HG02763 (cell line): ENCODE data around the gene YDJC.
"Not testable (repeated sequence)": the region's sequence is repeated elsewhere in the genome, so short reads cannot be mapped to it uniquely, and the experiment has no call there.

Source experiments
- ATAC-seq: cut with Tn5 transposase; IDR thresholded peaks from one replicate; pipeline ENCODE4 v1.9.1; 2021; ENCODE audit warnings: mild to moderate bottlenecking, moderate library complexity; ENCODE audit not compliant: unreplicated experiment

YDJC gene, protein sequence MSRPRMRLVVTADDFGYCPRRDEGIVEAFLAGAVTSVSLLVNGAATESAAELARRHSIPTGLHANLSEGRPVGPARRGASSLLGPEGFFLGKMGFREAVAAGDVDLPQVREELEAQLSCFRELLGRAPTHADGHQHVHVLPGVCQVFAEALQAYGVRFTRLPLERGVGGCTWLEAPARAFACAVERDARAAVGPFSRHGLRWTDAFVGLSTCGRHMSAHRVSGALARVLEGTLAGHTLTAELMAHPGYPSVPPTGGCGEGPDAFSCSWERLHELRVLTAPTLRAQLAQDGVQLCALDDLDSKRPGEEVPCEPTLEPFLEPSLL

DNA sequence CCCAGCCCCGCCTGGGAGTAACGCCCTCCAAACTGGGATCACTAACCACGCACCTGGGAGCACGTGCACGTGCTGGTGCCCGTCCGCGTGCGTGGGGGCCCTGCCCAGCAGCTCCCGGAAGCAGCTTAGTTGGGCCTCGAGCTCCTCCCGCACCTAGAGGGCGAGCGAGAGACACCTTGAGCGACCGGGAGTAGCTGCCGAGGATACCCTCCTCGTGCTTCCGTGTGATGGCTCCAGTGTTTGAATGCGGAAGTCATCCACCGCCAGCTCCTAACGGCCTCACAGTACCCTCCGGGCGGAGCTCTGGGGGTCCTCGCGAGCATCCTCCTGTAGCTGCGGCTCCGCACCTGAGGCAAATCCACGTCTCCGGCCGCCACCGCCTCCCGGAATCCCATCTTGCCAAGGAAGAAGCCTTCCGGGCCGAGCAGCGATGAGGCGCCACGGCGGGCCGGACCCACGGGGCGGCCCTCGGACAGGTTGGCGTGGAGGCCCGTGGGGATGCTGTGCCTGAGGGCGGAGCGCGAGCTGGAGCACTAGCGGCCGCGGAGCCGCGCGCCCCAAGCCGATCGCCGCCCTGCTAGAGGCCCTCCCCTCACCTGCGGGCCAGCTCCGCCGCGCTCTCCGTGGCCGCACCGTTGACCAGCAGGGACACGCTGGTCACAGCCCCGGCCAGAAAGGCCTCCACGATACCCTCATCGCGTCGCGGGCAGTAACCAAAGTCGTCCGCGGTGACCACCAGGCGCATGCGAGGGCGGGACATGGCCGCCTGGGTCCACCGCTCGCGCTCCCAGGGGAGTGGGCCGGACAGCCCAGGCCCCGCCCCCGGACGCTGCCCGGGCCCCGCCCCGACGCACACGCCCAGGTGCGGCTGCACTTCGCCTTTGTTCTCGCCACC, at the start of gene YDJC:
YDJC (minus strand) TSS at position 768 of the 895 bp plus-strand sequence; CDS start at position 760, 8 bp downstream.
- peak; percentile 79 for ATAC-seq

DNA sequence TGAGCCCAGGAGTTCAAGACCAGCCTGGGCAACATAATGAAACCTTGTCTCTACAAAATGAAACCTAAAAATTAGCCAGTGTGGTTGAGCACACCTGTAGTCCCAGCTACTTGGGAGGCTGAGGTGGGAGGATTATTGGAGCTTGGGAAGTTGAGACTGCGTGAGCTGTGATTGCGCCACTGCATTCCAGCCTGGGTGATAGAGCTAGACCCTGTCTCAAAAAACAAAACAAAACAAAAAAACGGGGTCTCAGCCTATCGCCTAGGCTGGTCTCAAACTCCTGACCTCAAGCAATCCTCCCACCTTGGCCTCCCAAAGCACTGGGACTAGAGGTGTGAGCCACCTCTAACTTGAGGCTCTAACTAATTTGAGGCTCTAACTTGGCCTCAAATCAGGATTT, 49.6 kb upstream of the YDJC start:
- ATAC-seq: no peak

DNA sequence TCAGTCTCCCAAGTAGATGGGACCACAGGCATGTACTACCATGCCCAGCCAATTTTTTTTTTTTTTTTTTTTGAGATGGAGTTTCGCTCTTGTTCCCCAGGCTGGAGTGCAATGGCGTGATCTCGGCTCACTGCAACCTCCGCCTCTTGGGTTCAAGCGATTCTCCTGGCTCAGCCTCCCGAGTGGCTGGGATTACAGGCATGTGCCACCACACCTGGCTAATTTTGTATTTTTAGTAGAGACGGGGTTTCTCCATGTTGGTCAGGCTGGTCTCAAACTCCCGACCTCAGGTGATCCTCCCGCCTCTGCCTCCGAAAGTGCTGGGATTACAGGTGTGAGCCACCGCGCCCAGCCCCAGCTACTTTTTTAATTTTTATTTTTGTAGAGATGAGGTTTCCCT, 49.0 kb upstream of the YDJC start:
- ATAC-seq: not testable (repeated sequence)

DNA sequence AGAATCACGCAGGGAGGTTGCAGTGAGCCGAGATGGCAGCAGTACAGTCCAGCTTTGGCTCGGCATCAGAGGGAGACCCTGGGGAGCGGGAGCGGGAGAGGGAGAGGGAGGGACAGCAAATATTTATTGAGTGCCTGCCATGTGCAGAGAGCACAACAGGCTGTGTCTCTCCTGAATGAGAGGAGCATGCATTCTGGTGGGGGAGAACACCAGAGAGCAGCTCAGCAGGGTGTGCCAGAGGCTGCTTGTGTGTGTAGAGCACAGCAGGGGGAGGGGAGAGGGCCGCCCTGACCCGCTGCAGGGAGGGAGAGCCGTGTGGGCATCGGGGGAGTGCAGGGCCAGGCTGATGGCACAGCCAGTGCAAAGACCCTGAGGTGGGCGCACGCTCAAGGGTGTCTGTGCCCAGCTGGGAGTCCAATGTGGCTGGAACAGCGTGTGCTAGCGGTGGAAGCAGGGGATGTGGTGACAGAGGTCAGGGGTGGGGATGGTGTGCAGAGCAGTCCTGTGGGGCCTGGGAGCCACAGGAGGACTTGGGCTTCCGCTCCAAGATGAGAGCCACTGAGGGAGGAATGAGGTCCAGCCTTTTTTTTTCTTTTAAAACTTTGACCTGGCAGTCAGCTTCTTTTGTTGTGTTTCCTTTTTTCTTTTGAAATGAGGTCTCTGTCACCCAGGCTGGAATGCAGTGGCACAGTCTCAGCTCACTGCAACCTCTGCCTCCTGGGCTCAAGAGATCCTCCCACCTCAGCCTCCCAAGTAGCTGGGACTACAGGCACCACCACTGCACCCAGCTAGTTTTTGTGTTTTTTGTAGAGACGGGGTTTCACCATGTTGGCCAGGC, 48.0 kb upstream of the YDJC start:
- ATAC-seq: no peak

DNA sequence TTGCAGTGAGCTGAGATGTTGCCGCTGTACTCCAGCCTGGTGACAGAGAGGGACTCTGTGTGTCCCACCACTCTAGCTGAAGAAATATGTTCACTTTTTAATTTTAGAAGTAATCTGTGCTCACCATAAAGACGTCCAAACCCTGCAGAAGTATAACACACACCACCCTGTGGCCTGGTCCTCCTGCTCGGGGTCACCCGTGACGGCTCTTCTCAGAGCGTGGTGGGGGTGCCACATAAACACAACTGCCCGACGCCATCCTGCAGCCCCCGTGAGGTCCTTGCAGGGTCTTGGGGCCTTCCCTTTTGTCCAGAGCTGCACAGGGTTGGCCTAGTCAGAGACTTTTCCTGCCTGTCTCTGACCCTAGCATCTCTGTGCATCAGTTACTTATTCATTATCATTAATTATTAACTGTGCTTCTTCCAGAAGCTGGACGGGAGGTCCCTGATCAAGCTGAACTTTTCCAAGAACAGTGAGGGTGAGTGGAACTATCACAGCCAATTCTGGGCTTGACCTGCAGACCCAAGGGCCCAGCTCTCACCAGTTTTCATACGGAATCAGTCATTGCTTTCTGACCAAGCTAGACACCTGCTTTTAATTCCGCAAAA, 44.9 kb upstream of the YDJC start:
- no peak for ATAC-seq

DNA sequence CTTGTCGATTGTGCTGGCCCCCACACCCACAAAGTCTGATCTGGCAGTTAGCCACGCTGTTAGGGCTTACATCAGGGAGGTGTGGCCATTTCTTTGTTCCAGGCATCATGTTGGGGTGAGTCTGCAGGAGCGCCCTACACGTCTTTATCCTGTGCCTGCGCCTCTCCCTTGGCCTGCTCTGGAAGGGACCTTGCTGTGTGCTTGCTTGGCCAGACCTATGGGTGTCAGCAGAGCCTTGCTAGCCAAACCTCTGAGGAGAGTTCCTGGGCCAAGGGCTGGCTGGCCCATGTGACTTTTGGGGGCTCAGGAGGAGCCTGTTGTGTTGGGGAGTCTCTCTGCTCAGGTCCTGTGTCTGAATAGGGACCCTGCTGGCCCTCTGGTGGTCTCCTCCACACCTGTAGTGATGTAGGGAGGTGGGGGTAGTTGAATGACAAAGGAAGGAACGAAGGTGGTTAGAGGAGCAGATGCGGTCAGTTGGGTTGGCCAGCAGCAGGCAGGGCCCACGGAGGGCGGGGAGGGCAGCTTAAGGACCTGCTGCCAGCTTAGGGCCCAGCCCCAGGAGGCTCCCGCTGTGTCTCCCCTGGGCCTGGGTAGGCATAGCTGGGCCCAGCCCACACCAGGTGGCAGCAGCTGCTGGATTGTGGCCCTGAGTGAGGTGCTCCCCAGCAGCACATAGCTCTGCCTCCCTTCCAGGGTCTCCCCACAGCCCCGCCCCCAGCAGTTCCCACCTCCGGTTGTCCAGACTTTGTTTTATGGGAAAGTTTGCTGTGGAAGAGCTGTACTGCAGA, 43.9 kb upstream of the YDJC start:
- ATAC-seq: no peak

DNA sequence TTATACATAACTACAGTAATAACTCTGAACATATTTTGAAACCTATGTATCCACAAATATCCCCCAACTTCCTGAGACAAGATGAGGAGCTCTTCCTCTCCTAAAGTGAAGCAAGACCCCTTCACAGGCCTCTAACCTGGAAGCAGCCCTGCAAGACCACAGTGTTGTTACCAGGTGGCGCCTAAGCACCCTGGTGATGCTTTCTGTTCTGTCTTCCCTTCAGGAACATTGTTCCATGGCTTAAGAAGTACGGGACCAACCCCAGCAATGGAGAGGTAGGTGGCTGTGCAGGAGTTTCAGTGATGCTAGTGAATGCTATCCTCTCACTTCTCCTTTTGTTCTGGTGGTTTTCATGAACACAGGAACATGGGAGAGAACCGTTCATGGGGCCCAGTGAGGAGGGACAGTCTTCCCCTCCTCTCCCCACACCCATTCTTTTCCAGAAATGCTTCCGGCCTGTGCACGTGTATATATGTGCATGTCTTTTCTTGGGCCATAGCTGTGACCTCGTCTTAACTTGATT, 42.3 kb upstream of the YDJC start:
- ATAC-seq: no peak

DNA sequence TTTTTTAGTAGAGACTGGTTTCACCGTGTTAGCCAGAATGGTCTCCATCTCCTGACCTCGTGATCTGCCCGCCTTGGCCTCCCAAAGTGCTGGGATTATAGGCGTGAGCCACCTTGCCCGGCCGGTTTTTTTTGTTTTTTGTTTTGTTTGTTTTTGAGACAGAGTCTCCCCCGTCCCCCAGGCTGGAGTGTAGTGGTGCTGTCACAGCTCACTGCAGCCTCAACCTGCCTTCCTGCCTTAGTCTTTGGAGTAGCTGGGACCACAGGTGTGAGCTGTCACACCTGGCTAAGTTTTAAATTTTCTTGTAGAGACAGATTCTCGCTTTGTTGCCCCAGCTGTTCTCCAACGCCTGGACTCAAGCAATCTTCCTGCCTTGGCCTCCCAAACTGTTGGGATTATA, 39.2 kb upstream of the YDJC start:
- ATAC-seq: no peak

DNA sequence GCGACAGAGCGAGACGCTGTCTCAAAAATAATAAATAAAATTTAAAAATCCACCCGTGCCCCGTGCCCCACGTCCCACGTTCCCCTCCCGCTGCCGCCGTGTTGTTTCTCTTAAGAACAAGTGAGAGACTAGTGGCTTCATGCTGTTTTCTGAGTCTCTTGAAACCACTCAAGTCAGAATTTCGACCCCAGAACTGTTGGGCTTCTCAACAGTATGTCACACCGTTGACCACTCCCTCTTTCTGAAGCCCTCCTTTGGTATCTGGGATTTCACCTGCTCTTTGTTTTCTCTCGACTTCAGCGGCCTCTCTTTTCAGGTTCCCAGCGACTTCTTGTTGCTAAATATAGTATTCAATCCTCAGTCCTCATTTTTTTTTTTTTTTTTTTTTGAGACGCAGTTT, 37.0 kb upstream of the YDJC start:
- ATAC-seq: no peak

DNA sequence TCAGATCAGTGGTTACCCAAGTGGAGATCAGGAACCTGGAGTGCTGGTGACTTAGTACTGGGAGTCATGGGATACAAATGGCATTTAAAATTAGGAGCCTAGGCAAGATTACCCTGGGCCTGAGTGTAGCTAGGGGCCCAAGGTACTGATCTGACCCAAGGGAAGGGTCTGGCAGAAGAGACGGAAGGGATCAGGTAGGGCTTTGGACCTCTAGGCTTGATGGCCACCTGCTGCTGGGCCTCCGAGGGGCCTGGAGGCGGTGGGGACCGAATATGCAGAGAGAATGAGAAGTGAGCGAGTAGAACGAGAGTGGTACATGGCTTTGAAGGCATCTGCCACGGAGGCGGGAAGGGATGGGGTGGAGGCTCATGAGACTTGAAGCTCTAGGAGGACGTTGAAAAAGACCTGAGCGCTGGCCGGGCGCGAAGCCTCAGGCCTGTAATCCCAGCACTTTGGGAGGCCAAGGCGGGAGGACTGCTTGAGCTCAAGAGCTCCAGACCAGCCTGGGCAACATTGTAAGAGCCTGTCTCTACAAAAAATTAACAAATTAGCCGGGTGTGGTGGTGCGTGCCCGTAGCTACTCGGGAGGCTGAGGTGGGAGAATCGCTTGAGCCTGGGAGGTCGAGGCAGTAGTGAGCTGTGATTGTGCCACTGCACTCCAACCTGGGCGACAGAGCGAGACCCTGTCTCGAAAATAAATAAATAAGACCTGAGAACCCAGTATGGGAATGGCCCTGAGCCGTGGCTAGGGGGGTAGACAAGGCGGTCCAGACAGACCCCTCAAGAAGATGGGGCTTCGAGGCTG, 35.4 kb upstream of the YDJC start:
- ATAC-seq: no peak

DNA sequence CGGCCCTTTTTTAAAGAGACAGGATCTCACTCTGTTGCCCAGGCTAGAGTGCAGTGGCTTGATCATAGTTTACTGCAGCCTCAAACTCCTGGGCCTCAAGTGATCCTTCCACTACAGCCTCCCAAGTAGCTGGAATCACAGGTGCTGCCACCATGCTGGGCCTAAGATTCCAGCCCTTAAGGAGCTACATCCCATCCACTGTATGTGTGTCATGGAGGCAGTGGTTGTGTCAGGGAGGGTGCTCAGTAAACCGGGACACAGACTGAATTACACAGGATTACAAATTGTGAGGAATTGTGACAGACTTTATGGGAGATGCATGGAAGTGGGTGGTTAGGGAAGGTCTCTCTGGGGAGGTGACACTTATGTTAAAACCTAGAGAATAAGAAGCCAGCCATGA, 33.9 kb upstream of the YDJC start:
- no peak for ATAC-seq

DNA sequence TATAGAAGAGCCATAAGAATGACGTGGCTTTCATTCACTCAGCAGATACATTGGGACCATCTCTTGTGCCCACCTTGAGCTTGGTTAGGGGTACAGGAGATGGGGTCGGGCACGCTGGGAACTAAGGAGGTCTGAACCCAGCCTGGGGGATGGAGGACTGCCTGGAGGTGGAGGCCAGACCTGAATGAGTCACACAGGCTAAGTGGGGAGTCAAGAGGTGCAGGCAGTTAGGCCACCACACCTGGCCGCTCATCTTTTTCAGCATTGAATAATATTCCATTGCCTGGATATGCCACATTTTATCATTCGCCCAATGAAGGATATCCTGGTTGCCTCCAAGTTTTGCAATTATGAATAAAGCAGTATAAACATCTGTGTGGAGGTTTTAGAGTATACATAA, 32.2 kb upstream of the YDJC start:
- ATAC-seq: no peak

DNA sequence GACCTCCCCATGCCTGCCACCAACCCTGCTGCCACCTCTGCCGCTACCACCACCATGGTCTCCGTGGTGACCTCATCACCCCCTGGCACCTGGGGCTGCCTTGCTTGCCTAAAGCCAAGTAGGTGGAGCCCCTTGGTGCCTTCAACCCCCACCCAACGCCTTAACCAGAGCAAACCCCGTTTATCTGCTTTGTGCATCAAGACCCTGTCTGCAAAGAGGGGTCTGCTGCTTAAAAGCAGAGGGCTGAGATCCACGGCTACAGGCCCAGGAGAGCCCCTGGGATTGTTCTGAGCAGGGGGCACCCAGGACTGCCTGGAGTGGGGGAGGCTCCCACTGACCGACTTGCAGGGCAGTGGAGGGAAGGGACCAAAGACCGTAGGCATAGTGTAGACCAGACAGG, 31.1 kb upstream of the YDJC start:
- ATAC-seq: no peak

DNA sequence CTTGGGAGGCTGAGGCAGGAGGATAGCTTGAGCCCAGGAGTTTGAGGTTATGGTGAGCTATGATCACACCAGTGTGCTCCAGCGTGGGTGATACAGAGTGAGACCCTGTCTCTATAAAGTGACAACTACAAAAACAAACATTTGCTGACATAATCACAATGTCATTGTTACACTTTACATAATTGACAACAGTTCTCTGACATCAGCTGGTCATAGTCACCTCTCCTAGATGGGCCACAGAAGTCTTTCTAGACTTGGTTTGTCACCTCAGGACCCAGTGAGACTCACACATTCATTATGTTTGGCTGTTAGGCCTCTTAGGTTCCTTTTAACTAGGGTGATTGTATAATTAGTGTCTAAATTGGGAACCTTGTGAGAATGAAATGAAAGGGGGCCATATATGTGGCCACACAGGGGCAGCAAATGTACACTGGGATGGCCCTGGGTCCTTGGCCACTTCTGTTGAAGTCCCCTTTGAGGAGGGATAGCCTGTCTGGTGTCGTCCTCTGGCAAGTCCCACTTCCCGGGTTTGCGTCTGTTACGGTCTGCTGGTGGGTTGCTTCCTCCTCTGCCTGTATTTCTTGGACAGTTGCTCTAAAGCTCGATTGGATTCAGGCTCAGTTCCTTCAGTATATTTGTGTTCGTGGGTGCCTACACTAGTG, 30.2 kb upstream of the YDJC start:
- ATAC-seq: no peak

DNA sequence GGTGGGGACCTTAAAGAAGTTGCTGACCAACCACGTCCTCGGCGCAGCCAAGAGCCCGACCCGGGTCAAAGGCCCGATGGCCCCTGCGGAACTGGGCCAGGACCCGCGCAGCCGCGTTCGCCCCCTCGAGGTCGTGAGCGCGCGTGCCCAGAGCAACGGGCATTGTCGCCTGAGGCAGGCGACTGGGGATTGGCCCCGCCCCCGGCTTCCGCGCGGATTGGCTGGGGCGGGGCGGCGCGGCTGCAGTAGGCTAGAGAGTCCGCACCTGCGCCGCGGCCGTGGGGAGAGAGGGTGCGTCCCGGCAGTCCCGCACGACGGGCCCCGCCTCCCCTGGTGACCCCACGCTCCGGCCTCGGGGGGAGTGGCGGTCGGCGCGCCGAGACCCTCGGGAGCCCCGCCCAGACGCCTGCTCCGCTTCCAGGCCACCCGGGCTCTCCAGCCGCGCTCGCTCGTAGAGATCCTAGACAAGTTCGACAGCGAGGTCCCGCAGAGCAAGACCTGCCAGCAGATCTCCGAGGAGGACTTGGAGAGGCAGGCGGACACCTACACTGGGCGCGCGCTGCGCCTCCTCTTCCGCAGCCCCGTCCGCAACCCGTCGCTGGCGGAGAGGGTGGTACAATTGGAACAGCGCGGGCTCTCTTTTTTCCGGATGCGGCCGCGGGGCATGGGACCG, 27.7 kb upstream of the YDJC start:
- peak; percentile 72 for ATAC-seq

DNA sequence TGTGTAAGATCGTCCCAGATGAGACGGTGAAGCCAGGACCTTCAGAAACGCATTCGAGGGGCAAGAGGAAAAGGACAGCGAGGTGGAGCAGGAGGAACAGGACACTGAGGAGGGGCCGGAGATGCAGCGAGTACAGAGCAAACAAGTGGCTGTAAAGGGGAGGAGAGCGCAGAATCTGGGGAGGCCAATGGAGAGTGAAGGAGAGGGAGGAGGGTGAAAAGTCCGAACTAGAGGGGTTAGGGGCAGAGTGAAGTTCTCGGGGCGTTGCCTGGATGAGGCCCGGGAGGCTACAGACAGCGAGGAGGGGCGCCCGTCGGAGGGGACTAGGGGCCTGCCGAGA, 27.2 kb upstream of the YDJC start:
- ATAC-seq: no peak

DNA sequence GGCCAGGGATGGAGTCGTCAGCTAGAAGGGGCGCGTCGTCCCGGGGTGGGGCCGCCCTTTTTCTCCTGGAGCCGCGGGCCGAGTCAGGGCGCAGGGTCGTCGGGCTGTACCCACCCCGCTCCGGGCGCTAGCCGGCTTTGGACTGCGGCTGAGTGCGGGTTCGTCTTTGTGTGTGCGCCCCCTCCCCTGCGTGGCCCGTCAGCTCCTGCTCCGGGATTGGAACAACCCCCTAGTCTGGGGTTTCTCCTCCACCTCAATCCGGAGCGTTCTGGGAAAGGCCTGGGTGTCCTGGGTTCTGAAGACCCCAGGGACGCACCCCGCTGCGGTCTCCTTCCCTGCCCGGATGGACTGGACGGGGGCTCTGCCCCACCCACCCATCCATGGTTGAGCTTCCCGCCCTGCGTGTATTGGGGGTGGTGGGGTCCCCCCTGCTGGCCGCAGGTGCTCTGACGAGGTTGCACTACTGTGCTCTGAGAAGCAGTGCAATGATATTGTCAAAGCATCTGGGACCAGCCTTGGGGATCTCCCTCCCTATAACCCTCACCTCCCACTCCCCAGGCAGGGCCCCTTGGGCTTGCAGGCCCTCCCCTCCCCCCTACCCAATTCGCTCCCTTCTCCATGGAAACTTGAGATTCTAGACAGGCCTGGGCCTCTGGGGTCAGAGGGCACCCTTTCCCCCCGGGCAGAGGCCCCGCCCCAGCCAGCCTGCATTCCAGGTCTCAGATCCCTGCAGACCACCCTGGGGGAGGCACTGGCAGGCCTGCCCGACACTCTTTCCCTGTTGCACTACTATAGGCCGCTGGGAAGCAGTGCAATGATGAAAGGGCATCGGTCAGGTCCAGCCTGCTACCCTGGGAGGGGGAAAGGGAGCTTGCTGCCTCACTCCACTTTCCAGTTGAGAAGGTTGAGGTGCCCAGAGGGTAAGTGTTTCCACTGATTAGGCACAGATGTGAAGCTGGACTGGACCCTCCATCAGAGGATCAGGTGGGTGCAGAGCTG, 23.0 kb upstream of the YDJC start:
- no peak for ATAC-seq
